HEK293T (cell line): ENCODE measurements around the gene LMF1.

Source experiments
- ARNT ChIP-seq: fragments of 450-650 bp; IDR thresholded peaks from 2 replicates; pipeline ENCODE4 v1.6.1; 2017; ENCODE audit warnings: mild to moderate bottlenecking
- BHLHE40 ChIP-seq: fragments of 450-650 bp; IDR thresholded peaks from 2 replicates; pipeline ENCODE4 v1.6.1; 2016; ENCODE audit warnings: mild to moderate bottlenecking, moderate library complexity, borderline replicate concordance
- CTBP1 ChIP-seq: fragments of 450-650 bp; IDR thresholded peaks from 2 replicates; pipeline ENCODE4 v1.6.1; 2016; ENCODE audit warnings: borderline replicate concordance
- ELF4 ChIP-seq: fragments of 450-650 bp; IDR thresholded peaks from 2 replicates; pipeline ENCODE4 v1.6.1; 2017; ENCODE audit warnings: antibody characterized with exemption
- FOXM1 ChIP-seq: fragments of 450-650 bp; IDR thresholded peaks from 2 replicates; pipeline ENCODE4 v1.6.1; 2017; ENCODE audit warnings: mild to moderate bottlenecking, borderline replicate concordance
- NFRKB ChIP-seq: fragments of 450-650 bp; IDR thresholded peaks from 2 replicates; pipeline ENCODE4 v1.6.1; 2016; ENCODE audit warnings: mild to moderate bottlenecking, moderate library complexity
- SP1 ChIP-seq: fragments of 450-650 bp; IDR thresholded peaks from 2 replicates; pipeline ENCODE4 v1.6.1; 2017
- ZNF384 ChIP-seq: fragments of 450-650 bp; IDR thresholded peaks from 2 replicates; pipeline ENCODE4 v1.6.1; 2016

- TF ChIP-seq ZNF384 (no peak), FOXM1 (no peak), SP1 (no peak), CTBP1 (no peak), ARNT (no peak), NFRKB (no peak), BHLHE40 (no peak), ELF4 (no peak)
These were observed 41.4 kb upstream of the LMF1 start for GRCh38 chr16:1012135-1012534.
